Pancreas (tissue), 10 donors: ENCODE data around the gene BLTP3A. TPM values are rescaled to one million over a fixed set of nuclear protein-coding genes. Genes with fewer than 3 reads are reported as not detected.
"Not testable (repeated sequence)": the region's sequence is repeated elsewhere in the genome, so short reads cannot be mapped to it uniquely, and the experiment has no call there.

Experiments
- ATAC-seq, 4 donors: fragments of 200-7000 bp; cut with Tn5 transposase; one replicate each; pipeline versions ENCODE4 v1.8.0 to v1.9.1; 2020; ENCODE audit warnings: mild to moderate bottlenecking in 4 of 4, moderate library complexity in 4 of 4
- DNase-seq, 6 donors: peaks; one replicate each; pipeline ENCODE4 v3.0.0-alpha.2; 2020
- FAIRE-seq: peaks from 2 replicates; lab custom pipeline; 2012; peaks lifted over from hg19 to GRCh38; lab: Jason Lieb, UNC
- H3K27ac ChIP-seq, 4 donors: fragments of 200-600 bp; sonication (generic); 1 replicate in 3 of 4; 2 replicates in 1 of 4; pipeline versions ENCODE4 v1.5.0 to v1.8.0; 2020
- H3K27me3 ChIP-seq, 4 donors: fragments of 200-600 bp; one replicate each; pipeline ENCODE4 v1.8.0; 2021
- H3K36me3 ChIP-seq, 3 donors: fragments of 200-600 bp; sonication (generic) in 1 of 3; one replicate each; pipeline versions ENCODE4 v1.5.0 to v1.8.0; 2020 to 2021
- H3K4me1 ChIP-seq, 3 donors: fragments of 200-600 bp; one replicate each; pipeline ENCODE4 v1.8.0; 2021
- H3K4me3 ChIP-seq, 4 donors: fragments of 200-600 bp; sonication (generic) in 2 of 4; one replicate each; pipeline versions ENCODE4 v1.5.0 to v1.8.0; 2020 to 2021
- H3K9me3 ChIP-seq, 4 donors: fragments of 200-600 bp; one replicate each; pipeline ENCODE4 v1.8.0; 2021
- CTCF ChIP-seq, 4 donors: fragments of 200-600 bp; sonication (generic) in 3 of 4; IDR thresholded peaks; one replicate each; pipeline versions ENCODE4 v1.5.0 to v1.8.0; 2021; ENCODE audit warnings: antibody characterized with exemption in 4 of 4
- WGBS, 2 donors: extraction: QIAGEN DNeasy Blood & Tissue Kit; methylation state at CpG; one replicate each; pipeline ENCODE4 v1.1.7; 2013; 5-methylcytosine and 5-hydroxymethylcytosine counted together
- intact Hi-C, 3 donors: fragments of 100-400 bp; cut with DNase I; formaldehyde crosslinking; loops; one replicate each; pipeline versions ENCODE4 v1.11.1 to v1.14.2; 2022
- polyA plus RNA-seq, 2 donors: library from polyadenylated mRNA; stranded (reverse); fragments of 200-250 nt; gene quantifications; one replicate each; pipeline ENCODE4 v1.2.3, GENCODE V29; 2013
- total RNA-seq, 6 donors: library from RNA; stranded (reverse); fragmentation: NEBNext Ultra II Directional in 4 of 6; extraction: Animal tissue kit (Norgen Biotek cat#: 25700) in 4 of 6; gene quantifications; one replicate each; pipeline versions ENCODE4 v1.2.1 to v1.2.4, GENCODE V29; 2021 to 2023
- donor health status: healthy with polysubstance abuse.
- donor health status: DM: no; HTN: no; CAD: no; lungs with moderate emphysema.
- donor health status: DM: no; HTN: no; CAD: no.
- donor health status: control.
- donor health status: control.
- donor health status: Bipolar disorder and iron deficiency.
- donor health status: DM: yes; HTN: yes; CAD: no.
- donor health status: DM: no; HTN: no; CAD: no.
- donor health status: DM: no; HTN: no; CAD: no.
- donor health status: DM: yes; HTN: yes; CAD: no.

Gene BLTP3A
- total RNA-seq (10 to 100 TPM in 2 of 6 donors, 1 to 10 TPM in 4; 7.4 to 14.4 (median 9.6) TPM), polyA plus RNA-seq (1 to 10 TPM; 2.5 to 2.9 TPM)

- Histone ChIP-seq H3K9me3 (no peaks in the 10 kb centered on the region), H3K4me3 (peak within 1 kb of the TSS; percentile 73 to 83 (median 81)), H3K4me1 (peaks cover 0 to 17% (median 4%) of the 10 kb centered on the region in 3 donors), H3K36me3 (no peaks in the 10 kb centered on the region), H3K27me3 (no peaks in the 10 kb centered on the region), H3K27ac (peak within 1 kb of the TSS; percentile 92 to 94 (median 93))
- WGBS, 2 donors = 0 to 1% methylated on average over 59 to 99 of the region's 99 CpGs
- intact Hi-C loops = no loop called here
- no peak for FAIRE-seq
- TF ChIP-seq CTCF (IDR thresholded peaks at IDR 0.05) = no peak
- peak; percentile 61 to 90 (median 78) for DNase-seq
- ATAC-seq = peak; percentile 90 to 94 (median 92)
Measured at GRCh38 chr6:34791701-34792604, at the start of gene BLTP3A. Gene BLTP3A (plus strand): TSS chr6:34792083. CDS start chr6:34792251, 168 bp downstream.

- Histone ChIP-seq H3K27me3 (no peaks in the 10 kb centered on the region), H3K27ac (no peak overlapping the region), H3K4me3 (no peak overlapping the region), H3K36me3 (no peaks in the 10 kb centered on the region), H3K4me1 (peaks cover 0 to 10% (median 6%) of the 10 kb centered on the region in 3 donors), H3K9me3 (no peaks in the 10 kb centered on the region)
- ATAC-seq (no peak), FAIRE-seq (no peak), DNase-seq (no peak)
- TF ChIP-seq CTCF (IDR thresholded peaks at IDR 0.05) = no peak
- WGBS, 2 donors = 89 to 92% methylated on average over 4 of the region's 4 CpGs
- intact Hi-C loops = no loop called here
Measured at GRCh38 chr6:34742094-34742493, 49.8 kb upstream of the BLTP3A start.

- no peak for FAIRE-seq
- ATAC-seq = no peak
- Histone ChIP-seq H3K4me1 (peaks cover 0 to 10% (median 6%) of the 10 kb centered on the region in 3 donors), H3K27ac (no peak overlapping the region), H3K36me3 (no peaks in the 10 kb centered on the region), H3K4me3 (no peak overlapping the region), H3K27me3 (no peaks in the 10 kb centered on the region), H3K9me3 (no peaks in the 10 kb centered on the region)
- intact Hi-C loops = no loop called here
- no peak for DNase-seq
- WGBS, 2 donors = 86 to 92% methylated on average over 7 of the region's 7 CpGs
- TF ChIP-seq CTCF (IDR thresholded peaks at IDR 0.05) = no peak
Measured at GRCh38 chr6:34743625-34744293, 48.1 kb upstream of the BLTP3A start.

GRCh38 chr6:34744294-34744647 is 47.6 kb upstream of the BLTP3A start:
- FAIRE-seq, H3K27ac ChIP-seq, H3K4me3 ChIP-seq, H3K36me3 ChIP-seq, H3K9me3 ChIP-seq, ATAC-seq, intact Hi-C loops, DNase-seq, H3K27me3 ChIP-seq: not testable (repeated sequence)
- peaks cover 0 to 10% (median 6%) of the 10 kb centered on the region in 3 donors for H3K4me1 ChIP-seq
- 91 to 95% methylated on average over 10 of the region's 10 CpGs for WGBS, 2 donors

GRCh38 chr6:34745277-34746103 is 46.4 kb upstream of the BLTP3A start:
- 44 to 49% methylated on average over 10 of the region's 10 CpGs for WGBS, 2 donors
- Histone ChIP-seq H3K4me1 (peaks cover 0 to 10% (median 6%) of the 10 kb centered on the region in 3 donors), H3K27me3 (no peaks in the 10 kb centered on the region), H3K36me3 (no peaks in the 10 kb centered on the region), H3K4me3 (no peak overlapping the region), H3K27ac (peak overlapping the region; percentile 22 to 76 (median 62)), H3K9me3 (no peaks in the 10 kb centered on the region)
- no peak for FAIRE-seq
- peak; percentile 92 to 97 (median 96) for ATAC-seq
- TF ChIP-seq CTCF (IDR thresholded peaks at IDR 0.05) = no peak
- intact Hi-C loops = no loop called here
- peak in 4 of 6 donors; percentile 46 to 76 (median 69) for DNase-seq
